IPS-18c (cell line): ENCODE results near the gene SPART.
A peak's percentile ranks its signal among the peaks of the same experiment; 100 is the strongest.

ENCODE experiments used
- H3K4me3 ChIP-seq: 2 replicates; pipeline ENCODE4 v1.7.0; 2013; ENCODE audit warnings: low read depth, mild to moderate bottlenecking, low read length, moderate library complexity; ENCODE audit not compliant: insufficient read depth
- H3K9me3 ChIP-seq: one replicate; pipeline ENCODE4 v1.6.1; 2013; ENCODE audit warnings: mild to moderate bottlenecking, low read length, moderate library complexity; ENCODE audit not compliant: control insufficient read depth, insufficient read depth

SPART gene

DNA sequence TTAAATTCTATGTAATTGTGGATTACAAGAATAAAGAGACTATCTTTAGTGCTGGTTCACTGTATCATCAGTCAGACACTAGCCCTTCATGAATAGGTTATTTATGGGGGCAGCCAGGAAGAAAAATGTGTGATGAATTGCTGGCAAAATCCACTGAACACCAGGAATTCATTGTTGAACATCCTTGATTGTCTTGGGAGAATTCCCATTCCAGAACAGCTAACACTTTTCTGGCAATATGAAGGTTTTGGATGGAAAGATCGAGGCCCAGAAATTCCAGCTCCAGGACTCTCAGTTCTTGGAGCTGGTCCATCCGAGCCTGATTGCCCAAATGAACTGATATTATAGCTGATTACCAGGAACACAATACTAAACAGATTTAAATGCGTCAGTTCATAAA is 11.5 kb upstream of the SPART start:
- Histone ChIP-seq H3K9me3 (no peaks in the 10 kb centered on the region), H3K4me3 (no peak overlapping the region)

DNA sequence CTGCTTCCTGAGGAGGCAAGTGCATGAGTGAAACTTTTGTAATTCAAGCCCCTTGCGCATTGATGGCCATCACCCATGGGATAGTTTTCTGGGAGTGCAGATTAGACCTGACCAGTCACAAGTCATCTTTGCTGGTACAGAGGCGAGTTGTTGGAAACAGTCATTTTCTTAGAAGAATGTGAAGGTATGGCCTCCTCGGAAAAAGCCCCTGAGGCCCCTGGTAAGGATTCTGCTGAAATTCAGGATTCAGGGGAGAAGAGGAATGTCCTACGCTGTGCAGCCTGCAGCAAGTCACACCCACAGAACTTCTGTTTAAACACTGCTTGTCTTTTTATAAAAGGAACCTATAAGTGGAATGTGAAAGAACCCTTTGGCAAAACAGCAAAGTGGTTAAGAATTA is 11.0 kb upstream of the SPART start:
- H3K9me3 ChIP-seq, result no peaks in the 10 kb centered on the region

DNA sequence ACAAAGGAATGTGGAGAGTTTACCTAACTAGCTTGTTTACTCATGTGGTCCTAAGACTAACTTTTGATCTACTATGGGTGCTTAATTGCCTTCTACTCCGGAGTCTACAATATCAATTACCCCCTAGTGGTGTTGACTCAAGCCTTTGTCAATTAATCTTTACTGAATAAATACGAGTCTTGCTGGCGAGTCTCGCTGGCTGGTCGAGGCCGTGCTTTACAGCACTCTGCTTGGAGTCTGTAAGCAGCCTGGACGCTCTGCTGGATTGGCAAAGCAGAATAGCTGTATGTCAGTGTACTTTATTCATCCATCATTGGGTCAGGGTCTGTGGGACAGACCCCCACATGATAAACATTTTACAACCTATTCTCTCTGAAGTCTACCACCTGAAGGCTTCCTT is 9.9 kb upstream of the SPART start:
- Histone ChIP-seq H3K4me3 (no peak overlapping the region), H3K9me3 (no peaks in the 10 kb centered on the region)

More for the DNA sequence above, 11.0 kb upstream of the SPART start:
- H3K4me3 ChIP-seq, result no peak overlapping the region

DNA sequence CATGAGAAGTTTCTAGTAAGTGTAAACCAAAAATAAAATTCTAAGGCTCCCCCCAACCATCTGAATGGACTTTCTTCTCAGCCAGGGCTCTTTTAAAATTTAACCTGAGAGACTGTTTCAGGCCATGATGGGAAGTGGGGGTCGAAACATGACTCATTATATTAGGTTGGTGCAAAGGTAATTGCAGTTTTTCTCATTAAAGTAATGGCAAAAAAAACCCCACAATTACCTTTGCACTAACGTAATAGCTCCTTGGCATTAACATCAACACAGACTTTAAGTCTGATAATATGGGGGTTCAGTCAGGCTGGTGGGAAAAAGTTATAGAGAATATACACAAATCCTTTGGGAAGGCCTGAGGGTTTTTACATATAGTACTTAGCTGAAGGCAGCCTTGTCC is 9.4 kb upstream of the SPART start:
- Histone ChIP-seq H3K9me3 (no peaks in the 10 kb centered on the region), H3K4me3 (no peak overlapping the region)

DNA sequence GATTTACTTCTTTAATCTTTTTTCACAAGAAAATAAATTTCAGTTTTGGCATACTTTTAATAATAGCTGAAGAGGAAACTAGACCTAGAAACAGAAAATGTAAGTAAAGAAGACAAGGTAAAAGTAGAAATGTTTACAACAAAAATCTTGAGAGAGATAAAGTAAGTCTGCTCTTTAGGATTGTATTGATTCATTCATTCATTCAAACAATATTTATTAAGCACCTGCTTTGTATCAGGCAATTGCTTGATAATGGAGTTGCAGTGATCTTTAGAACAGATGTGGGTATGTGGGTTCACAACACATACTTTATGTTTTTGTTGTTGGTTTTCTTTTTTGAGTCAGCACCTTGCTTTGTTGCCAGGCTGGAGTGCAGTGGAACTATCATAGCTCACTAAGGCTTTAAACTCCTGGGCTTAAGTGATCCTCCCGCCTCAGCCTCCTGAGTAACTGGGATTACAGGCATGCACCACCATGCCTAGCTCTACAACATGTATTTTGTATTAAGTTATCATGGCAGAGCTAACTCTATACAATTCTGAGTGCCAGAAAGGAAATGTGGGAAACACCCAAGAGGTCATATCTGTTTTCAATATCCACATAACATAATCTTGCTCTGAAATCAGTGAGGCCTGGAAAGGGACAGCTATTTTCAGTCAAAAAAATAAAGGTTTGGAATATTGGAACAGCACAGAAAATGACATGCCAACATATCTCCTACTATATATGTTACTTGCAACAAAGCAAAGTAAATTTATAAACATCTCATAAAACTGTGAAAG is 8.8 kb upstream of the SPART start:
- H3K9me3 ChIP-seq, result no peaks in the 10 kb centered on the region
- H3K4me3 ChIP-seq, result no peak overlapping the region

DNA sequence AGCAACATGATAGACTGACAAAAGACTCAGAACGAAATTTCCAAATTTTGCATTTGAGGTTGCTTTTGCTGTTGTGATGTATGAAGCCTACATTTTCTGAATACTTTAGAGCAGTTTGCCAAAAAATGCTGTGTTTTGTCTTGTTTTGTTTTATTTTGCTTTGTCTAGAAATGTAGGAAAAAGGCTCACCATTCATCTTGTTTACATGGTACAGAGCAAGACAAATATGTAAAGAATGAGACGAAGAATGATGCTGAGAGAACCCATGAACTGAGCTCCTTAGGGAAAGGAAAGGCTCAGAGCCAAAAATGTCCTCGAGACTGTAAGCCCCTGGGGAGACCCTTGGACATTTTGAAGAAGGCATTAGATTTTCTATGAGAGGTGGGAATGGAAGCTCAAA is 6.8 kb upstream of the SPART start:
- H3K4me3 ChIP-seq, result no peak overlapping the region
- H3K9me3 ChIP-seq, result no peaks in the 10 kb centered on the region

DNA sequence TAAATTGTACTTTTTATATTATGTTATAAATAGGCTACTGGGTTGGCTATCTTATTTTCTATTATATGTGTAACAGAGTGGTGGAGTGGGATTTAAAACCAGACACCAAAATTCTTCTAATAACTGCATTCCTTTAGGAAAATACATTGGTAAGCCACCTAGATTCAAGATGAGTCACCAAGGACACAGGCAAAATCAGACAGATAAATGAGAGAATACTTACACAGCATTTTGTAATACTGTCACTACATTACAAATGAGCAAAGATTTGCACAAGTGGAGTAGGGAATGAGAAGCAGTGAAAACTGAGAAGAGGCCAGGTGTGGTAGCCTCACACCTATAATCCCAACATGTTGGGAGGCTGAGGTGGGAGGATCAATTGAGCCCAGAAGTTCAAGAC is 6.2 kb upstream of the SPART start:
- H3K4me3 ChIP-seq, result no peak overlapping the region
- no peaks in the 10 kb centered on the region for H3K9me3 ChIP-seq

DNA sequence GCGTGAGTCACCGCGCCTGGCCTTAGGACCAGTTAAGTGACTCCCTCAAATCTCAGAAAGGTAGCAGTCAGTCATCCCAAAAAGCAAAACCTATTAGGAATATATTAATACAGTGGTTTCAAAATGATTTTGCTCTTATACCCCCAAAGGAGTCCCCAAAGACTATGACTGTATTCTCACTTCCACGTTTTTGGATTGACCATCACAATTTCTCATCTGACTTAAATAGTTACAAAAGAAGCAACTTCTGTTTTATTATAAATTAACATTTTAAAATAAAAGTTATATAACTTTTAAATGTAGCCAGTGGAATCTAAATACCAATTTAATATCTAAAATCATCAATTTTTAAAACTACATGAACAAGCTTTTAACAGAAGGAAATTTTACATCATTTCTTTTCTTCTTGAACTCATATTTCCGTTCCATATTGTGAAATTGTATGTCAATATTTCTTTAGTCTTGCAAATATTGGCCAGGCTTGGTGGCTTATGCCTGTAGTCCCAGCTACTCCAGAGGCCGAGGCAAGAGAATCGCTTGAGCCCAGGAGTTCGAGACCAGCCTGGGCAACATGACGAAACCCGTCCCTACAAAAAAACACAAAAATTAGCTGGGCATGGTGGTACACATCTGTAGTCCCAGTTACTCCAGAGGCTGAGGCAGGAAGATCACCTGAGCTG is 1.5 kb upstream of the SPART start:
- no peaks in the 10 kb centered on the region for H3K9me3 ChIP-seq
- no peak overlapping the region for H3K4me3 ChIP-seq

DNA sequence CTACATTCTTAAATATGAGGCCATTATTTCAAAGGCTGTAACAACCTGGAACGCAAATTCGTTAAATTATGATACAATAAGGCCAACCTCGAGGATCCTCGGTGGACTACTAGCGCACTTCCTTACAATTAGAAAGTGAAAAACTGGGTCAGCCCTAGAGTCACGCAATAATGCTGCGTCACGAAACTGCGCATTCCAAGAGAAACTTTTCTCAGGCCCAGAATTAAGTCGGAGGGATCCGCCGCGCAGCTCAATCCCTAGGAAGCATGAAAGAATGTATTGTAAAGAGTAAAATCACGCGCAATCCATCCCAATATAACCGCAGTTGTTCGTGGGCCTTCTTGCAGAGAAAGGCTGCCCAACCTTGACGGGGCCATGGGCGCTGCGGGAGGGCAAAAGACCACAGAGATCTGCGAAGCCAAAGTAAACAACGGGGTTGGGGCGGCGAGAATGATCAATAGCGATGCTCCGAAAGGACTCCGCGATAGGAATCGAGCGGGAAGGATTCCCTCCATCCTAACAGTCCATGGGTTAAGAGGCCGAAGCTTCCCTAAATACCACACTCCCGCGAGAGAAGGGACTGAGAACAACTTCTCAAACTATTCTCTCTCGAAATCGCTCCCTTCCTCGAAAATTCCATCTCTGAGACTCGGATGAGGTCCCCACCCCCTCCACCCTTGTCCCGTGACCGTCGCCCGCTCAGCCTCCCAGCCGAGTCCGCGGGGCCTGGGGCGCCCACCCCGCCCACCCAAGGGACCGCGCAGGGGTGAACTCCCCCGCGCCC is 564 bp downstream of the SPART start:
- Histone ChIP-seq H3K4me3 (peak overlapping the region; percentile 97), H3K9me3 (no peaks in the 10 kb centered on the region)

DNA sequence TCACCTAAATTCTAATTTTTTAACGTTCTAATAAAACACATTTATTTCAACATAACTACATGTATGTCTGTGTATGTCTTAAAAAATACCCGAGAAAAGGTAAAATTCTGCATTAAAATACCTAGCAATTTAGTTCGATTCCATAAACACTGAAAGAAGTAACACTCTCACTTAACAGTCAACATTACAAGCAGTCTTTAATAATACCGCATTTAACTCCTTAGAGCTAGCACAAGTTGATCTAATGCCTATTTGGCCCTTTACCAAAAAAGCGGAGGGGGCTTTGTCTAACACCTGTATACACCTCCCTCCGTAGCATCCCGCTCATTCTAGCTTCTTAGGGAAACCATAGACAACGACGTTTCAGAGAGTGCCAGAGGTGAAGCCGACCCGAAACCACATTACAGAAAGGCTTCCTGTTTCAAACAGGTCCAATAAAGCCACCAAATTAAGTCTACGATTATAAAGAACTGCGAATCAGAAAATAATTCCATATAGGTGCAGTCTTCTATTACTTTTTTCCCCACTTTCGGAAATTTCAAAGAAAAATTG is 1.2 kb downstream of the SPART start:
- H3K9me3 ChIP-seq, result no peaks in the 10 kb centered on the region

DNA sequence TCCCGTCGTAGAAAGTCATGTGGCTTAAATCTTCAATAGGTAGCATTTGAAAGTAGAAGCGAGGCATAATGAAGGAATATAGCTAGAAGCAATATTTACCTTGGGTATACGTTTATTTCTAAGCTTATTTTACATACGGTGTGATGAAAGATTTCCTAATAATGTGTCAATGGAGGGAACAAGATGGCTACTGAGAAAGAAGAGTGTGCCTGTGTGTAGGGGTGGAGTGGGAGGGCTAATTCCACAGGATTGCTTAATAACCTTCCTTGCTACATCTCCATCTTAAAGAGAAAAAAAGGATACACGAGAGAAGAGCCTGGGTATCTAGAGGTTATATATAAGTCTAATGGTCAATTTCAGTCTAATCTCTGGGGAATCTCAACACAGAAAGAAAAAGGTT is 2.0 kb downstream of the SPART start:
- Histone ChIP-seq H3K9me3 (no peaks in the 10 kb centered on the region), H3K4me3 (no peak overlapping the region; the same call in 1 of the 2 replicates)

More for the DNA sequence above, 1.2 kb downstream of the SPART start:
- peak overlapping the region; percentile 97 for H3K4me3 ChIP-seq

DNA sequence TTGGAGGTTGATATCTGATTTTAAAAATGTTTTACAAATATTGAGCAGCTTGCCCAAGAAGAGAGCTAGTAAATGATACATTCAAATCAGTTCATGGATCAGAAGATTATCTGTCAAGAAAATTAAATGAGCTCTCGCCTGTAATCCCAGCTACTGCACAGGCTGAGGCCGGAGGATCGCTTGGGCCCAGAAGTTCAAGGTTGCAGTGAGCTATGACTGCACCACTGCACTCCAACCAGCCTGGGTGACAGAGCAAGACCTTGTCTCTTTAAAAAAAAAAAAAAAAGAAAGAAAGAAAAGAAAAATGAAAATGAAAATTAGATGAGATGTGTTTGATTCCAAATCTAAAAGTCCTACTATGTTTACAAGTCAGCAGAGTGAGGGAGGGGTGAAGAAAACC is 2.4 kb downstream of the SPART start:
- H3K4me3 ChIP-seq, result no peak overlapping the region; the same call in 1 of the 2 replicates
- no peaks in the 10 kb centered on the region for H3K9me3 ChIP-seq

DNA sequence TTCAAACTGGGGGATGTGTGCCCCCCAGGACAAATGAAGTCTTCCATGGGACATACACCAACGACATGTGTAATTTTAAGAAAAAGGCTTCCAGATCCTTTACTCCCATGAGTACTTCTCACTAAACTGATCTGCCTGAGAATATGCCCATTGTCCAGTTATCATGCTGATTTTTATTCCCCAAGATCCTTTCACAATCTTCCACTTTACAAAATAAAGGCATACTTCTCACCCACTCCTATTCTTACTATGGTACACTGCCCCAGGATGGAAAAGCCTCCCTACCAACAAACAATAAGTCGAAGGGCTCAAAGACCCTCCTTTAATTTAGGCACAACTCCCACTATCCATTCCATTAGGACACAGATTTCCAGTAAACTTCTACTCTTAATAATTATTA is 3.5 kb downstream of the SPART start:
- Histone ChIP-seq H3K9me3 (no peaks in the 10 kb centered on the region), H3K4me3 (no peak overlapping the region)

DNA sequence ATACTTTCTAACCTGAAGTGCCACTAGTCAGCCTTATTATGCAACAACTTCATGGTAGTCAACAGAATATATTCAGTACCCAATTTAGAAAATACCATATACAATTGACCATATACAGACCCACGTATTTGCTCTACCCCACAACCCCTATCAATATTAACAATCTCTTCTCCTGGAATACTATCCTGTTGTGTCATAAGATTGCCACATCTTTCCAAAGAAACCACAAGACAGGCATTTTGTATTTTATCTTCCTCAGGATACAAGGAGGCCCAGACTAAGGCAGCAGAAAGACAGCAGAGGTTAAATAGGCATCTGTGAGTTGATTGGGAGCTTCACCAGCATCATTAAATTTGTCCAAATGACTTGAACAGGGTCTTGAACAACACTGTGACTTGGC is 4.5 kb downstream of the SPART start:
- Histone ChIP-seq H3K4me3 (no peak overlapping the region), H3K9me3 (no peaks in the 10 kb centered on the region)

DNA sequence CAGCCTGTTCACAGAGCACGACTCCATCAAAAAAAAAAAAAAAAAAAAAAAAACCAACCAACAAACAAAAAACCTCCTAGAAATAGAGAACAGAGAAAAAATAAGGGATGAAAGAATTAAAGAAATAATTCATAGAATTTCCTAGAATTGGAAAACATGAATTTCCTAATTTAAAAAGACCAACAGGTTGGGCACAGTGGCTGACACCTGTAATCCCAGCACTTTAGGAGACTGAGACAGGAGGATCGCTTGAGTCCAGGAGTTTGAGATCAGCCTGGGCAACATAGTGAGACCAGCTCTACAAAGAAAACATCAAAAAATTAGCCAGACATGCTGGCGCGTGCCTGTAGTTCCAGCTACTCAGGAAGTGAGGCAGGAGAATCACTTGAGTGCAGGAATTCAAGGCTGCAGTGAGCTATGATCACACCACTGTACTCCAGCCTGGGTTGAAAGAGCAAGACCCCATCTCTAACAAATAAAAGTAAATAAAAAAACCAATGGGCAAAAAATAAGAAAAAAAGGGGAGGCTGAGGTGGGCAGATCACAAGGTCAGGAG is 6.5 kb downstream of the SPART start:
- H3K4me3 ChIP-seq, result no peak overlapping the region
- no peaks in the 10 kb centered on the region for H3K9me3 ChIP-seq

DNA sequence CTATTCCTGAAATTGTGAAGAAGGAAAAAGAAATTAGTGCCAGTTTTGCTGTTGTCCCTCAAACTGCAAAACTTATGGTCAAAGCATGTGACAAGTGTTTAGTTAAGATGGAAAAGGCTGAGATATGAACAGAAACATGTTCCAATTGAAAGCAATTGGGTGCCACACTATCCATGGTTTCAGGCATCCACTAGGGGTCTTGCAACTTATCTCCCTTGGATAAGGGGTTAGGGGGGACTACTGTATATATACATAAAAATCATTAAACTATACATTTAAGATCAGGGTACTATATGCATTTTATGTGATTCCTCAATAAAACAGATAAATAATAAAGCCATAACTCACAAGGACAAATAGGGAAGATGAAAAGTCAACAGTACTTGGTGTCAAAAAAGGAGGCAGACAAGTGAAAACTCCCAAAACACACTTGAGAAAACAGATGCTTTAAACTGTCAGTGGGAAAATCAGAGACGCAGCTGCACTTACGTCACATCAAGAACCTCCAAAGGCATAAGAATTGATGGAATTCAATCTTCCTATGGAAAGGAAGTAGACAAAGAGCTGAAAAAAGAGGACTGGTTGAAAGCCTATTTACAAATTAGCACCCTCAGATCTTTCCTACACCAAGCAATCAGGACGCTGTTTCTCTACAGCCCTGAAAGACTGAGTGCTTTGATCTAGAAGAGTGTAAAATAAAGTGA is 8.1 kb downstream of the SPART start:
- Histone ChIP-seq H3K4me3 (no peak overlapping the region), H3K9me3 (no peaks in the 10 kb centered on the region)

DNA sequence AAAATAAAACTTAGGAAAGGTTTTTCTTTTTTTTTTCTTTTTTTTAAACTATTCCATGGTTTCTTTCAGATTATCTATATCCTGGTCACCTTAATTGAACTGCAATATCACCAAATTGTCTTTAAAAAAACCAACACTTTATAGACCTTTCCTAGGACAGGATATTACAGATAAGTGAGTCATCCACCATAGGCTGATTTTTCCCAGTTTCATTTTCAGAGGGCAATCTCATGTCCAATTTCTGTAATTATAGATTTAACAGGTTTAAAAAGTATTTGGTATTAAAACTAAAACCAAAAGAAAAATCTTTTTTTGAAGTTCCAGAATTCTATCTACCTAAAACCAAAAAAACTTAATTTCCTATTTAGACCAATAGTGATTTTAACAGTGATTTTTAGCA is 13.2 kb downstream of the SPART start:
- H3K4me3 ChIP-seq, result no peak overlapping the region
- no peaks in the 10 kb centered on the region for H3K9me3 ChIP-seq
